IPS-20b (cell line): ENCODE results near the gene SLC39A8.
"Not testable (repeated sequence)": the region's sequence is repeated elsewhere in the genome, so short reads cannot be mapped to it uniquely, and the experiment has no call there.

Source experiments
- H3K27ac ChIP-seq: one replicate; pipeline ENCODE4 v1.5.1; 2013; ENCODE audit warnings: low read length
- H3K27me3 ChIP-seq: 2 replicates; pipeline ENCODE4 v1.6.1; 2013; ENCODE audit warnings: mild to moderate bottlenecking, low read length, inconsistent platforms; ENCODE audit not compliant: insufficient read depth
- H3K36me3 ChIP-seq: 2 replicates; pipeline ENCODE4 v1.6.1; 2013; ENCODE audit warnings: low read depth, mild to moderate bottlenecking, inconsistent platforms, low read length, moderate library complexity; ENCODE audit not compliant: insufficient read depth
- H3K4me1 ChIP-seq: 2 replicates; pipeline ENCODE4 v1.6.1; 2013; ENCODE audit warnings: mild to moderate bottlenecking, control low read depth, inconsistent platforms, low read length, moderate library complexity; ENCODE audit not compliant: insufficient read depth
- H3K4me3 ChIP-seq: 2 replicates; pipeline ENCODE4 v1.5.1; 2013; ENCODE audit warnings: mild to moderate bottlenecking, low read length, inconsistent platforms
- H3K9ac ChIP-seq: 2 replicates; pipeline ENCODE4 v1.6.1; 2013; ENCODE audit warnings: low read depth, mild to moderate bottlenecking, inconsistent platforms, low read length, moderate library complexity
- H3K9me3 ChIP-seq: 2 replicates; pipeline ENCODE4 v1.6.1; 2013; ENCODE audit warnings: mild to moderate bottlenecking, low read depth, low read length, inconsistent platforms; ENCODE audit not compliant: insufficient read depth

Gene SLC39A8

GRCh38 chr4:102295153-102295862 lies 50.0 kb downstream of the SLC39A8 start:
- no peaks in the 10 kb centered on the region; the same call in 1 of the 2 replicates for H3K36me3 ChIP-seq
- no peak overlapping the region for H3K27ac ChIP-seq

GRCh38 chr4:102288497-102288896 lies 56.8 kb downstream of the SLC39A8 start:
- Histone ChIP-seq H3K4me3 (no peak overlapping the region), H3K9ac (no peak overlapping the region), H3K27ac (no peak overlapping the region), H3K4me1 (no peaks in the 10 kb centered on the region), H3K27me3 (no peaks in the 10 kb centered on the region), H3K36me3 (no peaks in the 10 kb centered on the region; the same call in 1 of the 2 replicates), H3K9me3 (no peaks in the 10 kb centered on the region)

More at GRCh38 chr4:102295153-102295862, 50.0 kb downstream of the SLC39A8 start:
- Histone ChIP-seq H3K9me3 (no peaks in the 10 kb centered on the region), H3K27me3 (no peaks in the 10 kb centered on the region), H3K9ac (no peak overlapping the region), H3K4me1 (peaks cover 9% of the 10 kb centered on the region; the same call in 1 of the 2 replicates), H3K4me3 (no peak overlapping the region)

- no peak overlapping the region for H3K4me3 ChIP-seq
- H3K9me3 ChIP-seq = no peaks in the 10 kb centered on the region
- no peaks in the 10 kb centered on the region for H3K4me1 ChIP-seq
- H3K36me3 ChIP-seq = no peaks in the 10 kb centered on the region
- no peak overlapping the region for H3K27ac ChIP-seq
- H3K27me3 ChIP-seq = no peaks in the 10 kb centered on the region
- no peak overlapping the region for H3K9ac ChIP-seq
Measured at GRCh38 chr4:102285831-102286230, 59.5 kb downstream of the SLC39A8 start.

- no peaks in the 10 kb centered on the region for H3K36me3 ChIP-seq
- H3K27me3 ChIP-seq = no peaks in the 10 kb centered on the region
- no peaks in the 10 kb centered on the region for H3K9me3 ChIP-seq
- no peak overlapping the region for H3K9ac ChIP-seq
- H3K27ac ChIP-seq = no peak overlapping the region
- no peaks in the 10 kb centered on the region for H3K4me1 ChIP-seq
- H3K4me3 ChIP-seq = no peak overlapping the region
Measured at GRCh38 chr4:102281171-102281839, 64.0 kb downstream of the SLC39A8 start.

GRCh38 chr4:102273317-102273716 lies 72.0 kb downstream of the SLC39A8 start:
- H3K4me1 ChIP-seq, H3K9me3 ChIP-seq, H3K9ac ChIP-seq, H3K4me3 ChIP-seq, H3K27me3 ChIP-seq, H3K36me3 ChIP-seq, H3K27ac ChIP-seq: not testable (repeated sequence)

GRCh38 chr4:102272318-102272717 lies 73.0 kb downstream of the SLC39A8 start:
- H3K9me3 ChIP-seq = no peaks in the 10 kb centered on the region
- H3K4me1 ChIP-seq = peaks cover 3% of the 10 kb centered on the region; the same call in 1 of the 2 replicates
- H3K36me3 ChIP-seq = no peaks in the 10 kb centered on the region
- no peak overlapping the region for H3K27ac ChIP-seq
- no peaks in the 10 kb centered on the region for H3K27me3 ChIP-seq
- H3K9ac ChIP-seq = no peak overlapping the region
- no peak overlapping the region for H3K4me3 ChIP-seq

- no peaks in the 10 kb centered on the region for H3K27me3 ChIP-seq
- peaks cover 3% of the 10 kb centered on the region; the same call in 1 of the 2 replicates for H3K4me1 ChIP-seq
- no peak overlapping the region for H3K27ac ChIP-seq
Measured at GRCh38 chr4:102268355-102268754, 76.9 kb downstream of the SLC39A8 start.

GRCh38 chr4:102263024-102263787 lies 82.1 kb downstream of the SLC39A8 start:
- Histone ChIP-seq H3K36me3 (no peaks in the 10 kb centered on the region), H3K9ac (no peak overlapping the region), H3K9me3 (no peaks in the 10 kb centered on the region), H3K4me3 (no peak overlapping the region), H3K27me3 (no peaks in the 10 kb centered on the region), H3K27ac (no peak overlapping the region), H3K4me1 (no peaks in the 10 kb centered on the region)

More at GRCh38 chr4:102268355-102268754, 76.9 kb downstream of the SLC39A8 start:
- H3K4me3 ChIP-seq = no peak overlapping the region
- H3K9me3 ChIP-seq = no peaks in the 10 kb centered on the region
- no peaks in the 10 kb centered on the region for H3K36me3 ChIP-seq
- no peak overlapping the region for H3K9ac ChIP-seq

- no peaks in the 10 kb centered on the region for H3K27me3 ChIP-seq
- H3K4me3 ChIP-seq = no peak overlapping the region
- H3K9me3 ChIP-seq = no peaks in the 10 kb centered on the region
- no peak overlapping the region for H3K9ac ChIP-seq
- H3K36me3 ChIP-seq = no peaks in the 10 kb centered on the region
- no peak overlapping the region for H3K27ac ChIP-seq
- H3K4me1 ChIP-seq = no peaks in the 10 kb centered on the region
Measured at GRCh38 chr4:102259702-102260101, 85.6 kb downstream of the SLC39A8 start.

GRCh38 chr4:102259081-102259480 lies 86.2 kb downstream of the SLC39A8 start:
- H3K36me3 ChIP-seq = no peaks in the 10 kb centered on the region

GRCh38 chr4:102256321-102256720 lies 89.0 kb downstream of the SLC39A8 start:
- Histone ChIP-seq H3K4me3 (no peak overlapping the region), H3K27me3 (no peaks in the 10 kb centered on the region), H3K4me1 (no peaks in the 10 kb centered on the region), H3K36me3 (no peaks in the 10 kb centered on the region), H3K9me3 (no peaks in the 10 kb centered on the region), H3K27ac (no peak overlapping the region), H3K9ac (no peak overlapping the region)

More at GRCh38 chr4:102259081-102259480, 86.2 kb downstream of the SLC39A8 start:
- no peaks in the 10 kb centered on the region for H3K27me3 ChIP-seq
- H3K4me1 ChIP-seq = no peaks in the 10 kb centered on the region
- no peaks in the 10 kb centered on the region for H3K9me3 ChIP-seq
- H3K27ac ChIP-seq = no peak overlapping the region
- H3K9ac ChIP-seq = no peak overlapping the region
- no peak overlapping the region for H3K4me3 ChIP-seq
